ENCODE measurements around the gene SERGEF. TPM values are rescaled to one million over a fixed set of nuclear protein-coding genes. Genes with fewer than 3 reads are reported as not detected.

Gene SERGEF
- total and polyA plus RNA-seq, 2 of the 4 experiments (the other 2 are of a cell fraction), result 12.2 to 18.1 TPM

DNA sequence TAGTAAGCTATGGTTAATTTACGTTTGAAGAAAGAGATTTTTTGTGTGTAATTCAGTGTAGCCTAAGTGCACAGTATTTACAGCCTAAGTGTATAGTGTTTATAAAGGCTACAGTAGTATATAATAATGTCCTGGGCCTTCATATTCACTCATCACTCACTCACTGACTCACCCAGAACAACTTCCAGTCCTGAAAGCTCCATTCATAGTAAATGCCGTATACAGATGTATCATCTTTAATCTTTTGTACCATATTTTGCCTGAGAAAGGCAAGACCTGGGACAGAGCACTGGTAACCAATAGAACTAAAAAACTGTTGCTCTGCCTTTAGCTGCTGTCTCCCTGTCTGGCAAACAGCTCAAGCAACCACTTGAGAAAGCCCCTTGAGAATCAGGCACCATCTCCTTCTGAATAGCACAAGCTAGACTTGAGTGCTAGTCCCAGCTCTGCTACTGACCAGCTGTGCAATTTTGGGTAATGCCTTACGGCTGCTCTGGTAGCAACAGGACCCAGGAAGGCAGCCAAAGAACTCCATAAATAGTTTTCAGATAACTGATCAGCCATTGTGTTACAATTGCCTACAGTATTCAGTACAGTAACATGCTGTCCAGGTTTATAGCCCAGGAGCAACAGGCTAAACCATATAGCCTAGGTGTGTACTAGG is 146.9 kb downstream of the SERGEF start:
- H3K4ac ChIP-seq (ENCODE audit: low read depth, low read length), result no peak overlapping the region
- no peak overlapping the region for H3K9ac ChIP-seq (ENCODE audit: low read depth, low read length)
- no peak overlapping the region for H2AFZ ChIP-seq (replicated peaks; ENCODE audit: low read length, poor library complexity)
- H2BK15ac ChIP-seq (ENCODE audit: low read depth, low read length), result no peak overlapping the region
- no peak overlapping the region for H3K18ac ChIP-seq (ENCODE audit: low read depth, low read length)
- H2AK9ac ChIP-seq (replicated peaks; ENCODE audit: low read depth, low read length, poor library complexity), result no peak overlapping the region
- no peak overlapping the region for H2BK5ac ChIP-seq (ENCODE audit: low read depth, low read length, poor library complexity, severe bottlenecking)
- peak overlapping the region; percentile 39; the same call in 1 of the 2 replicates for H3K23ac ChIP-seq (ENCODE audit: low read depth, low read length)
- no peak overlapping the region for H3K4me2 ChIP-seq (ENCODE audit: low read depth, low read length)
- no peaks in the 10 kb centered on the region for H3K27me3 ChIP-seq (ENCODE audit: control insufficient read depth, insufficient read depth, low read length)
- H3K14ac ChIP-seq (replicated peaks; ENCODE audit: low read depth, low read length), result no peak overlapping the region
- in situ Hi-C loops (cut with MboI; ENCODE audit: low sequenced_read_pairs) (no loop called here), dilution Hi-C loops (cut with HindIII; ENCODE audit: low sequenced_read_pairs, unreplicated experiment) (no loop called here), intact Hi-C loops (cut with micrococcal nuclease) (no loop called here)
- no peaks in the 10 kb centered on the region for H3K9me3 ChIP-seq (ENCODE audit: control insufficient read depth, insufficient read depth, low read length)
- H4K8ac ChIP-seq (ENCODE audit: low read depth in 2 of 2, low read length in 2 of 2), result no peak overlapping the region
- H2BK20ac ChIP-seq (ENCODE audit: low read depth, low read length), result no peak overlapping the region
- no peaks in the 10 kb centered on the region; the same call in 1 of the 2 replicates for H4K20me1 ChIP-seq (ENCODE audit: insufficient read depth, low read length)
- no peak overlapping the region for H2AK5ac ChIP-seq (ENCODE audit: low read depth, low read length)
- H3K56ac ChIP-seq (ENCODE audit: extremely low read depth, insufficient read depth, low read length), result no peak overlapping the region
- H4K91ac ChIP-seq (ENCODE audit: insufficient read depth, low read depth, low read length), result no peak overlapping the region
- H3K79me1 ChIP-seq (ENCODE audit: low read depth in 1 of 2, low read length in 2 of 2), result no peaks in the 10 kb centered on the region
- TF ChIP-seq RAD21 (IDR thresholded peaks at IDR 0.05; ENCODE audit: low read length) (no peak), CEBPB (IDR thresholded peaks at IDR 0.05; ENCODE audit: low read depth, low read length) (no peak), MXI1 (IDR thresholded peaks at IDR 0.05; ENCODE audit: borderline replicate concordance, low read depth, low read length) (no peak), RCOR1 (IDR thresholded peaks at IDR 0.05; ENCODE audit: insufficient replicate concordance, low read length) (no peak), MAFK (IDR thresholded peaks at IDR 0.05; ENCODE audit: low read depth, low read length) (no peak), MAZ (IDR thresholded peaks at IDR 0.05; ENCODE audit: borderline replicate concordance, low read depth, low read length) (no peak), BHLHE40 (IDR thresholded peaks at IDR 0.05; ENCODE audit: low read depth, low read length) (no peak), USF2 (IDR thresholded peaks at IDR 0.05; ENCODE audit: low read depth, low read length) (no peak), CHD1 (IDR thresholded peaks at IDR 0.05; ENCODE audit: low read depth, low read length) (no peak), NFE2L2 (IDR thresholded peaks at IDR 0.05; ENCODE audit: low read depth, low read length) (no peak), POLR2A (IDR thresholded peaks at IDR 0.05; ENCODE audit: low read depth, low read length) (no peak), RFX5 (IDR thresholded peaks at IDR 0.05; ENCODE audit: low read depth, low read length) (no peak), ELK1 (IDR thresholded peaks at IDR 0.05; ENCODE audit: borderline replicate concordance, low read depth, low read length) (no peak), SMC3 (IDR thresholded peaks at IDR 0.05; ENCODE audit: low read depth, low read length) (no peak), FOS (IDR thresholded peaks at IDR 0.05; ENCODE audit: low read depth, low read length) (no peak)
- TF ChIP-seq, protein P1, sequence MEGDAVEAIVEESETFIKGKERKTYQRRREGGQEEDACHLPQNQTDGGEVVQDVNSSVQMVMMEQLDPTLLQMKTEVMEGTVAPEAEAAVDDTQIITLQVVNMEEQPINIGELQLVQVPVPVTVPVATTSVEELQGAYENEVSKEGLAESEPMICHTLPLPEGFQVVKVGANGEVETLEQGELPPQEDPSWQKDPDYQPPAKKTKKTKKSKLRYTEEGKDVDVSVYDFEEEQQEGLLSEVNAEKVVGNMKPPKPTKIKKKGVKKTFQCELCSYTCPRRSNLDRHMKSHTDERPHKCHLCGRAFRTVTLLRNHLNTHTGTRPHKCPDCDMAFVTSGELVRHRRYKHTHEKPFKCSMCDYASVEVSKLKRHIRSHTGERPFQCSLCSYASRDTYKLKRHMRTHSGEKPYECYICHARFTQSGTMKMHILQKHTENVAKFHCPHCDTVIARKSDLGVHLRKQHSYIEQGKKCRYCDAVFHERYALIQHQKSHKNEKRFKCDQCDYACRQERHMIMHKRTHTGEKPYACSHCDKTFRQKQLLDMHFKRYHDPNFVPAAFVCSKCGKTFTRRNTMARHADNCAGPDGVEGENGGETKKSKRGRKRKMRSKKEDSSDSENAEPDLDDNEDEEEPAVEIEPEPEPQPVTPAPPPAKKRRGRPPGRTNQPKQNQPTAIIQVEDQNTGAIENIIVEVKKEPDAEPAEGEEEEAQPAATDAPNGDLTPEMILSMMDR (conservative IDR thresholded peaks at IDR 0.05; ENCODE audit: low read depth, low read length), result no peak
- no TSS peak for BruUV-seq (replicated peaks)
- POLR2A ChIA-PET (ENCODE audit: unreplicated experiment), result no interaction called here
- H4K5ac ChIP-seq (ENCODE audit: low read depth, low read length), result no peak overlapping the region
- no peak overlapping the region for H3K27ac ChIP-seq (ENCODE audit: insufficient read depth, low read length)
- H3K4me3 ChIP-seq (ENCODE audit: insufficient read depth, low read depth, low read length), result no peak overlapping the region
- 17% methylated on average over 1 of the region's 3 CpGs; no CpG with 5 or more reads in 1 of the 2 experiments for WGBS, 2 experiments (ENCODE audit: extremely low coverage in 2 of 2, insufficient read length in 1 of 2)
- no peaks in the 10 kb centered on the region for H3K36me3 ChIP-seq (ENCODE audit: control insufficient read depth, insufficient read depth, low read length)
- DNase-seq (peak; percentile 70), ATAC-seq (ENCODE audit: low read depth) (peak; percentile 92)
- CTCF ChIA-PET, result interaction anchor here (0.7 to 1.4 kb wide), 4 partner anchors 12 to 105 kb away, joined by 3 to 5 read pairs (median 3); no protein-coding TSS in a partner anchor
- H3K9me1 ChIP-seq (ENCODE audit: insufficient read depth, low read length), result 0 out of 2 replicates have a peak, but pooled peaks cover 5% of the 10 kb centered on the region
- no peak overlapping the region for H2BK120ac ChIP-seq (ENCODE audit: low read depth, low read length)
- H3K4me1 ChIP-seq (ENCODE audit: control insufficient read depth, insufficient read depth, low read length), result peaks cover 2% of the 10 kb centered on the region; the same call in 1 of the 2 replicates

All from IMR-90 (cell line).